GM18951 (cell line): ENCODE data around the gene ARV1.

ENCODE experiments used
- POLR2A ChIP-seq: IDR thresholded peaks from 4 replicates; pipeline ENCODE4 v1.6.1; 2011; ENCODE audit warnings: mild to moderate bottlenecking; ENCODE audit not compliant: insufficient read length, insufficient read depth; ENCODE audit errors: extremely low read depth
- in situ Hi-C: fragments of 300-500 bp; cut with MboI; formaldehyde crosslinking; loops from one replicate; pipeline ENCODE4 v1.12.0; 2022; ENCODE audit warnings: low sequenced_read_pairs, mixed read lengths, inconsistent platforms; ENCODE audit not compliant: unreplicated experiment

The ARV1 gene

GRCh38 chr1:231049121-231049979, 70.5 kb downstream of the ARV1 start:
- no peak for TF ChIP-seq POLR2A
- in situ Hi-C loops = no loop called here
